ENCODE measurements around the gene SLC35E1.

DNA sequence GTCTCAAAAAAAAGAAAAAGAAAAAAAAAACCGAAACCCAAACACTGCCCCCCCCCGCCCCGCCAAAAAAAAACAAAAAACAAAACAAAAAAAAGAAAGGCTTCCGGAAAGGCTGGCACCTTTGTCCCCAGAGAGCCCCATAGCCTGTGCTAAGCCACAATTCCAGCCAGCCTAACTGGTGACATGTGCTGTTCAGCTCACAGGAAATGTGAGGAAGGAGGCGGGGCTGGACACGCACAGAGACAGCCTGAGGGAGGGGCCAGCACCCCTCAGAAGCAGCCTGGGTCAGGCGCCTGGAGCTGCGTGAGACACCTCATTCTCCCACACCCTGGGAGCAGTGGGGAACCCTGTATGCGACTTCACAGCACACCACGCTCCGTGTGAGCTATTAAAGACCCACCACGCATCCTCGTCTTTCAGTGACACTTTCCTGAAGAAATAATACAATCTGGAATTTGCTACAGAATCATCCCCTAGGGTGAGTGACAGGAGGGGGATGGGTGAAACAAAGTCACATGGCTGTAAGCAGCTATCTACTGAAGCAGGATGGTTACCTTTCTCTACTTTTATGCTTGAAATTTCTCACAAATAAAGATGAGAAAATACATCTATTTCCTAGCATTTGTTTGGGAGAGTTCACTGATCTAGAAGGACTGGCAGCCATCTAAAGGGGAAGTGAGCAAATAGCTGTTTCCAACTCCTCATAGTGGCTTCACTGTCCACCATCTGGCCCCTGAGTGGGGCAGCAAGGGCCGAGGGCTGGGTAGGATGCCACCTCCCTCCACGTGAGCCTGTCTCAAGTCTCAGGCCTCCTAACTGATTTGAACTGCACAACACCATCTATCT is 12.3 kb upstream of the SLC35E1 start:
- TF ChIP-seq, protein P1, sequence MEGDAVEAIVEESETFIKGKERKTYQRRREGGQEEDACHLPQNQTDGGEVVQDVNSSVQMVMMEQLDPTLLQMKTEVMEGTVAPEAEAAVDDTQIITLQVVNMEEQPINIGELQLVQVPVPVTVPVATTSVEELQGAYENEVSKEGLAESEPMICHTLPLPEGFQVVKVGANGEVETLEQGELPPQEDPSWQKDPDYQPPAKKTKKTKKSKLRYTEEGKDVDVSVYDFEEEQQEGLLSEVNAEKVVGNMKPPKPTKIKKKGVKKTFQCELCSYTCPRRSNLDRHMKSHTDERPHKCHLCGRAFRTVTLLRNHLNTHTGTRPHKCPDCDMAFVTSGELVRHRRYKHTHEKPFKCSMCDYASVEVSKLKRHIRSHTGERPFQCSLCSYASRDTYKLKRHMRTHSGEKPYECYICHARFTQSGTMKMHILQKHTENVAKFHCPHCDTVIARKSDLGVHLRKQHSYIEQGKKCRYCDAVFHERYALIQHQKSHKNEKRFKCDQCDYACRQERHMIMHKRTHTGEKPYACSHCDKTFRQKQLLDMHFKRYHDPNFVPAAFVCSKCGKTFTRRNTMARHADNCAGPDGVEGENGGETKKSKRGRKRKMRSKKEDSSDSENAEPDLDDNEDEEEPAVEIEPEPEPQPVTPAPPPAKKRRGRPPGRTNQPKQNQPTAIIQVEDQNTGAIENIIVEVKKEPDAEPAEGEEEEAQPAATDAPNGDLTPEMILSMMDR (IDR thresholded peaks at IDR 0.05) = no peak
- TF ChIP-seq POLR2A (IDR thresholded peaks at IDR 0.05) = peak; percentile 49

All from right lobe of liver (tissue), 4 donors.